Erythroblast (primary cell): Measurements from ENCODE around the gene ADAM23.

ENCODE experiments used
- DNase-seq, 2 experiments: peaks; one replicate each; lab custom pipeline; 2025; lab: John Stamatoyannopoulos, UW
- GATA1 ChIP-seq: IDR thresholded peaks from 2 replicates; pipeline ENCODE4 v1.6.1; 2011; ENCODE audit warnings: low read depth, mild to moderate bottlenecking, control low read depth, low read length, moderate library complexity
- POLR2A ChIP-seq: IDR thresholded peaks from 2 replicates; pipeline ENCODE4 v1.6.1; 2011; ENCODE audit warnings: mild to moderate bottlenecking, low read length

ADAM23 gene

DNA sequence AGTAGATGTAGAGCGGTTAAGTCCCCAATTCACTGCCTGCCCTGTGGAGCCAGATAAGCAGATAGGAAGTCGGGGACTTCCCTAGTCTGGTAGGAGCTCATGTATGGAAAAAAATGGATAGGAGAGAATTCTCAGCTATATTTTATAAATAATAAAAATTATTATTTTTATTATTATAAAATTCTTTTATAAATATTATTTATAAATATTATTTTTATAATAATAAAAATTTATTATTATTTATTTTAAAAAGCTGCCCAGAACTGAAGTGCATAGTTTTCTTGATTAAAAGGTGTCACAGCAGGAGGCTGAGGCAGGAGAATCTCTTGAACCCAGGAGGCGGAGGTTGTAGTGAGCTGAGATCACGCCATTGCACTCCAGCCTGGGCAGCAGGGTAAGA is 97.4 kb downstream of the ADAM23 start:
- DNase-seq = no peak
- TF ChIP-seq POLR2A (no peak), GATA1 (no peak)

DNA sequence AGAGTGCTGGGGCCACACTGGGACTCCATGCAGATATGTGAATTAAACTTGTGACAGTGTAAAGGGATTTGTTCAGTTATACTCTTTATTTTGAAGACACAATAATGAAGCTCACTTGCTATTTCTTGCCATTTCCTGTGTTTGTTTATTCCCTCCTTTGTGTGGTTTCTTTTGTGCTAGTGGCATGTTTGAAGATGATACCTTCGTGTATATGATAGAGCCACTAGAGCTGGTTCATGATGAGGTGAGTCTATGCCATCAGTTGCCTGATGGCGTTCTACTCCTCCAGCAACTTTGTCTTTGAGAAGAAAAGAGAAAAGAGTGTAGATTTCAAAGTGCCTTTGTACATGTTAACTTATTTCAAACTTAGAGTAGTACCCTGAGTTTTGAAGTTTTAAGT is 99.7 kb downstream of the ADAM23 start:
- TF ChIP-seq GATA1 = no peak
- TF ChIP-seq POLR2A = no peak
- no peak for DNase-seq

DNA sequence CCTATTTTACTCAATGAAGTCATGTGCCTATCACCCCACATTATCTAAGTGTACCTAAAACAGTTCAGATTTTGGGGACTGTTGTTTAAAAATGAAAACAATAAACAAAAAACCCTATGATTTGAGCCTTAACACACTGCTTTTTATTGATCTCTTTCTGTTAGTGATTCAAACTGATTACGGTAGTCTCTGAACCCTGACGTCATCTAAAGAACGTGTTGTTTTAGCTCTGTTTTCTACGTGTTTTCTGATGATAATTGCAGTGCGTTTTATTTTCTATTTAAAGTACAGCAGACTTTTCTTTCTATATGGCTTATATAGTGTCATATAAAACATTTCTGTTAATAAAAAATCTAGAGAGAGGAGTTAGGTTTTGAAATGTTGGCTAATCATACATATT is 105.1 kb downstream of the ADAM23 start:
- no peak for DNase-seq
- TF ChIP-seq POLR2A (no peak), GATA1 (no peak)

DNA sequence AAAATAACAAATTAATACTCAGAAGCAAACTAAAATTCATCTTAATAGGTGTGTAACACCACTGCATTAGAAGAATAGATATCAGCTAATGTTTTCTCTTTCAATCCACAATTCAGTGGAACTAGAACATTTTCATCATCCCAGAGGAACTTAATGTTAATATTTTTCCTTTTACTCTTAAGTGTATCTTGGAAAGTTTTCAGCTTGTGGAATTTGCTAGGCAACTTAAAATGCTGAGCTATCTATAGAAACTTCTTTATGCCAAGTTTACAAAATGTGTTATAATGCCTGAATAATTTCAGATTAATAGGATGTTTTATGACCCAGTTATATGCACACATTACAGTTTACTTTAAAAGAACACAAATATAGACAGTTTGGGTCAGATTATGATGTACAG is 112.4 kb downstream of the ADAM23 start:
- DNase-seq = no peak
- TF ChIP-seq POLR2A = no peak
- TF ChIP-seq GATA1 = no peak

DNA sequence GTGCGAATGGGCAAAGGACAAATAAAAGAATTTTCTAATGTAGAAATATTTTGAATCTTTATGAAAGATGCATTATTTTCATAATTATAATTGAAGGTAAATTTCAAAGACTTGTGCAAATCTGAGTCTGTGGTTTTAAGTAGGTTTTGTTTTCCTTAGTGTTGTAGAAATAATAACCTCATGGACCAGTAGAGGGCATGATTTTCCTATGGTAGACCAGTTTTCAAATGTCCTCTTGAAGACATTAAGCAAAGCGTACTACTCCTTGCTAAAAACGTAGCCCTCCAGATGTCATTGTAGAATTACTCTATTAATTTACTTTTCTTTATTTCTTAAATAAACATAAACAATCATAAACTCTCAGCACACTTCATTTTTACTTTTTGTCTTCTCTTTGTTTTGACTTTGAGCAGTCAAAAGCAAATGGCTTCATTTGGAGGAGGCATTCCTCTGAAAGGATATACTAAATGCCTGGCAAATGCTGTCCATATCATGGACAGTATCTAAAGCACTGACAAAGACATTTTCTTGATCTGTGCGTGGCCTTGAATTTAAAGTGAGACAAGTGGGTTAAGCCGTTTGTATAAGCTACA is 113.1 kb downstream of the ADAM23 start:
- no peak for TF ChIP-seq GATA1
- no peak for TF ChIP-seq POLR2A
- DNase-seq = peak; percentile 20 to 60

DNA sequence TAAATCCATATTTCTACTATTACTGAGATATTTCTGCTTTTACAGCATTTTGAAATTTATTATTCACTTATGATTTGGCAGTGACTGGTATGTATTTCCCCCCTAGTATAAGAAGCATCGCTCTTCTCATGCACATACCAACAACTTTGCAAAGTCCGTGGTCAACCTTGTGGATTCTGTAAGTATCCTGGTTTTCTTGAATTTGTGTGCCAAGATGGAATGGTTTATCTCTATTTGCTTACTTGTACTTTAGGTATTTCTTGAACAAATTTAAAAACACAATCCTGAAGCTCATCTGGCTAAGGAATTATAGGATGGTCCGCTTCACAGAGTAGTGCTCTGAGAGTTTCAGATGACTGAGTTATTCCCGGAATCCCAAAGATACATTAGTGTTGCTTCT is 114.0 kb downstream of the ADAM23 start:
- DNase-seq = no peak
- TF ChIP-seq GATA1 = no peak

DNA sequence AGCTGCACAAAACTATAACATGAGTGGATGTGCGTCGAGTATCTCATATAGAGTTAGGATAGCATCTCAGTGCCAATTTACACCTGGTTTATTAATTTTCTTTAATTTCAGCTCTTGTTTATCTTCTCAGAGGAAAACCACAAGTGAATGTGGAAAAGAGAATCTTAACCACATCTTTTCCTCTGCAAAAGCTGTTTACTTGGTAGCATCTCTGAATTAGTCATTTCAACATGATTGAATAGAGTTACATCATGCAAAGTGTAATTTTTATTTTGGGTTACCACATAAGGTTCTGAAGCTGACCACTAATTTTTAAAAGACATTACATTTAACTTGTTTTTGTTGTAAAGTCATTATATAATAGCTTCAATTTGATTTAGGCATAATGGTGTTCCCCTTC is 115.2 kb downstream of the ADAM23 start:
- DNase-seq = no peak

DNA sequence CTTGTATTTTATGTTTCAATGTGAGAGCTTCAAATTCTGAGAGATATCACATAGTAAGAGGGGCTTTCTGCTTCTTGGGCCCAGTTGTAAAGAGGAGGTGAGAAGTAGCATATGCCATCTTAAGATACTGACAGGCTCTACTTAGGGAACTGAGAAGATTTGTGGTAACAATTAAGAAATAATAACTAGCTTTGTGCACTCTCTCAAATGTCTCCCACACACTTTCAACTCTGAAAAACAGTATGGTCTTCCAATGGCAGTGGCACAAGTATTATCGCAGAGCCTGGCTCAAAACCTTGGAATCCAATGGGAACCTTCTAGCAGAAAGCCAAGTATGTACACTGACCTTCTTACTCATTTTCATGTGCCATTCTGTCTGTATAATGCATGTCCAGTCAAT is 118.6 kb downstream of the ADAM23 start:
- no peak for TF ChIP-seq GATA1
- TF ChIP-seq POLR2A = no peak
- no peak for DNase-seq

More for the DNA sequence above, 115.2 kb downstream of the ADAM23 start:
- TF ChIP-seq POLR2A (no peak), GATA1 (no peak)

DNA sequence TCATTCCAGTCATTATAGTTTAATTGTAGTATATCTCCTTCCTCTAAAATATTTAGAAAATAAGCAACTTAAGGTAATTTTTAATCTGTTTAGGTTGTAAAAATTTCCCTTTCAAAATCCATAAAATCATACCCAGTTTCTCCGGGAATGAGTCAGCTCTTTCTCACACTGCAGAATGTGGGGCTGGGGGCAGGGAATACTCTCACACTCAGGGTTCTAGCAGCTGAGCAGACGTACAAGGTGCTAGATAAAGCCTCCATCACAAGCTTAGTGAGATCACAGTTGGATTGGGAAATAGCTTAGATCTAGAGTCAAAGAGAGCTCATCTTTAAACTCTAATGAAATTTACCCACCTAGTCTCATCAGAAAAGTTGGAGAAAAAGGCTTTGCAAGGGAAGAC is 119.0 kb downstream of the ADAM23 start:
- no peak for TF ChIP-seq GATA1
- no peak for DNase-seq

DNA sequence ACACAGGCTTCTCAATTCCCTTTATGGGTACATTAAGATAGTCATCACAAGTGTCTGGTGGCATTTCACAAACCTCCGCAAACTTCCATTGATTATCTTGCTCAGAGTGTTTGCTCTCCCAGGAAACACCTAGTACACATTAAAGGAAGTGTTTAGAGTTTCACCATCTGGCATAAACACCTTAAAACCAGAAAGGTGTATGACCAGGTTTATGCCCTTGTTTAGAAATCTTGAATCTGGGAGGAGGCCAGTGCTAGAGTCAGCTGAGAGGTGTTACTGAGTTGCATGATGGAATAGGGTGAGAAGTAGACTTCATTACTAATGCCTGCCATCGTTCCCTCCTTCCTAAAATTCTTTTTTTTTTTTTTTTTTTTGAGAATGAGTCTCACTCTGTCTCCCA is 120.0 kb downstream of the ADAM23 start:
- TF ChIP-seq GATA1 (no peak), POLR2A (no peak)
- DNase-seq = no peak

DNA sequence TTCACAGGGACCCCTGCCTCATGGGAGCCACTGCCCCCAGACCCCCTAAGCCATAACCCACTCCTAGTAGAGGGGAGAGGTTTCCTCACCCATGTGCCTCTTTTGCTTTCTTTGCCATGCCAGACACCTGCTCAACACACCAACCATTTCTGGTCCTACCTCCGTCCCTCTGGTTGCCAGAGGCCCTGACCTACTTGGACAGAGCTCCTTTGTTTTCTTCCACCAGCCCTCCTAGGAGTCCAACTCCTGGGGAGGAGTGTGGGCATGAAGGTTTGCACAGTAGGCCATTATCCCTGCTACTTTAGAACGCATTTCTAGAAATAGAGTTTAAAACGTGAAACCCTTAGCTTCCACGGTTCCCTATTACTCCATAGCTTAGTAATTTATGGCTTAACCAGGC is 122.3 kb downstream of the ADAM23 start:
- DNase-seq = no peak
- TF ChIP-seq POLR2A (no peak), GATA1 (no peak)

DNA sequence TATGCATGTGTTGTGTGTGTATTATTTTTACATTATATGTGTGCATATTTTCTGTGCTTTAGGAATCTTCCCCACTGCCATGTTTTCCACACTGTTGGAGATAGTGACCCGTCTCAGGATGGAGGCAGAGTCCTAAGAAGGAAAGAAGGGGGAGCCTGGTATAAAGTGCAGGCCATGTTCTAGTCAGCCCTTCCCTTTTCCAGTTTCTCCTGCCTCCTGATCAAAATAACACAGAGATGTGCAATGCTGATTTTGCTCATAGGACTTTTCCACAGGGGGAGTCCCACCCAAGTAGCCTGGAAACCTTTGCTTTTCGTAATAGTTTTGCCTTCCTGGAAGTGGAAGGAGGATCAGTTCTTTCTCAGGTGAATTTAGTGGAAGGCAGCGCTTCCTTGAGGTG is 126.1 kb downstream of the ADAM23 start:
- DNase-seq = no peak
- TF ChIP-seq GATA1 (no peak), POLR2A (no peak)

DNA sequence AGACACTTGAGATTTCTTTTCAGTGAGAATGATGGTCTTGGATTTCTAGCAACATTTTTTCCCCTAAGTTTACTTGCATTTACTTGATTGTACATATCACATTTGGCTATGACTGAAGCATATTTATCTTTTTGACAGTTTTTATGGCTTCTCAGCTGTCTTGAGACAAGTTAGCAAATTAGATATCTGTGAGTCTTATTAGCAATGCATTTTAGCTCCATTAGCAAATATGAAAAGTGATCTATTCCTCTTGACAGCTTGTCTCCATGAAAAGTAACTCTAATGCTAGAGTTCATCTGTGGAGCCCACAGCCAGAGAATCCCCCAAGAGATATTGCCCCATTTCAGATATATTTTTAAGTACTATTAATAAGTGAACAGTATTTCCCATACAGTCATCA is 126.9 kb downstream of the ADAM23 start:
- no peak for DNase-seq
- no peak for TF ChIP-seq GATA1
- no peak for TF ChIP-seq POLR2A

DNA sequence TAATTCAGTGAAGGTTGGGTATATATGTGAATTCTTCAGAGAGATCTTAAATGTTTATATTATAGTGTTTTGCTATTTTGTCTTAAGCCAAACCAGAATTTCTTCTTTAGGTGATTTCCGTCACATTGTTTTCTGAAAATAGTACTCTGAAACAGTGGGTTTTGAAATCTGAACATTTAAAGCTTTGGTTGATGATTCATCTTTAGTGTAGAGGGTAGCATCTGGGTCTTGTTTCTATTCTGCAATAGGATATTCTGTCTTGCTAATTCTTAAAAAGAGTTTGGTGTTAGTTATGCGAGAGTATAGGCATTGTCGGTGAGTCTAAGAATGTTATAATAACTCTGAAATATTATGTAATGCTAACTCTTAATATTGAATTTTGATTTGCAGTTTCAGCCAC is 129.4 kb downstream of the ADAM23 start:
- TF ChIP-seq POLR2A = no peak
- TF ChIP-seq GATA1 = no peak
- DNase-seq = no peak

DNA sequence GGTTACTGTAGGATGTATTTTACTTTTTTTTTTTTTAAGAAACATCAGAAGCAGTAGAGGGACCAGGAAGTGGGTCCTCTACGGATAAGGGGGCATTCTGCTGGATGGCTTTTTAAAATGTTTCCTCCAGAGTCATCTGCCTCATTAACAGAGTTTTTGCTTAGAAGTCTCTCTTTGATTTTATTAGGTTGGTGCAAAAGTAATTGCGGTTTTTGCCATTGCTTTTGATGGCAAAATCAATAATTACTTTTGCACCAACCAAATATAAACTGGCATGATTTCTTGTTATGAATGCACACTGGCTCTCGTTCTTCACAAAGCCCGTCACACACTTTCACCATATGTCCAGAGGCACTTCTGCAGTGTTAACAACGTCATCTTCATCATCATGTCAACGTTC is 130.5 kb downstream of the ADAM23 start:
- no peak for DNase-seq
- TF ChIP-seq GATA1 = no peak
- no peak for TF ChIP-seq POLR2A
